Spleen (tissue), 11 donors: Measurements from ENCODE around the gene CDK19. TPM values are rescaled to one million over a fixed set of nuclear protein-coding genes. Genes with fewer than 3 reads are reported as not detected.

Experiments used
- DNase-seq: peaks from one replicate; pipeline ENCODE4 v3.0.0-alpha.2; 2020
- H3K27ac ChIP-seq, 8 donors: fragments of 200-600 bp; sonication (generic) in 7 of 8; 1 replicate in 4 of 8; 2 replicates in 4 of 8; pipeline versions ENCODE4 v1.5.0 to v1.8.0; 2016 to 2021; ENCODE audit warnings: inconsistent platforms in 4 of 8, mild to moderate bottlenecking in 4 of 8, moderate library complexity in 1 of 8
- H3K27me3 ChIP-seq, 7 donors: fragments of 200-600 bp; sonication (generic) in 6 of 7; replicated peaks in 1 of 7; 1 replicate in 4 of 7; 2 replicates in 3 of 7; pipeline versions ENCODE4 v1.5.0 to v1.8.0; 2016 to 2021; ENCODE audit warnings: inconsistent platforms in 3 of 7, mild to moderate bottlenecking in 1 of 7
- H3K36me3 ChIP-seq, 6 donors: fragments of 200-600 bp; sonication (generic) in 5 of 6; 1 replicate in 4 of 6; 2 replicates in 2 of 6; pipeline versions ENCODE4 v1.5.0 to v1.8.0; 2016 to 2021; ENCODE audit warnings: inconsistent platforms in 2 of 6
- H3K4me1 ChIP-seq, 6 donors: fragments of 200-600 bp; sonication (generic) in 5 of 6; 1 replicate in 3 of 6; 2 replicates in 3 of 6; pipeline versions ENCODE4 v1.5.0 to v1.8.0; 2016 to 2021; ENCODE audit warnings: inconsistent platforms in 3 of 6
- H3K4me3 ChIP-seq, 8 donors: fragments of 200-600 bp; sonication (generic) in 7 of 8; 1 replicate in 4 of 8; 2 replicates in 4 of 8; pipeline versions ENCODE4 v1.5.0 to v1.8.0; 2016 to 2021; ENCODE audit warnings: inconsistent platforms in 4 of 8, mild to moderate bottlenecking in 4 of 8, moderate library complexity in 2 of 8
- H3K9me3 ChIP-seq, 8 donors: fragments of 200-600 bp; sonication (generic) in 7 of 8; 1 replicate in 4 of 8; 2 replicates in 4 of 8; pipeline versions ENCODE4 v1.5.0 to v1.8.0; 2016 to 2021; ENCODE audit warnings: inconsistent platforms in 4 of 8
- POLR2A ChIP-seq, 3 donors: fragments of 450-650 bp; IDR thresholded peaks; one replicate each; pipeline ENCODE4 v1.5.1; 2017; ENCODE audit warnings: antibody characterized with exemption in 3 of 3, mild to moderate bottlenecking in 1 of 3
- POLR2AphosphoS5 ChIP-seq, 3 donors: sonication (generic); formaldehyde crosslinking; IDR thresholded peaks; one replicate each; pipeline ENCODE4 v1.5.1; 2017; ENCODE audit warnings: antibody characterized with exemption in 3 of 3
- WGBS, 5 donors: extraction: QIAGEN DNeasy Blood & Tissue Kit in 3 of 5; methylation state at CpG; one replicate each; pipeline versions ENCODE4 v1.1.5 to v1.1.7; 2013 to 2018; 5-methylcytosine and 5-hydroxymethylcytosine counted together
- intact Hi-C: fragments of 100-400 bp; cut with DNase I; formaldehyde crosslinking; loops from one replicate; pipeline ENCODE4 v1.15.0; 2023; ENCODE audit warnings: low total_unique reads
- polyA plus RNA-seq, 3 donors: library from polyadenylated mRNA; stranded (reverse); fragments of 200-250 nt; gene quantifications; one replicate each; pipeline ENCODE4 v1.2.1, GENCODE V29; 2013
- total RNA-seq, 7 donors: library from RNA; depleted of rRNA in 3 of 7; stranded (reverse); fragments of >200 nt in 3 of 7; fragmentation: NEBNext Ultra II Directional in 4 of 7; extraction: Animal tissue kit (Norgen Biotek cat#: 25700) in 4 of 7; gene quantifications; one replicate each; pipeline versions ENCODE4 v1.1.0 to v1.2.1, GENCODE V29; 2016 to 2021
- TF ChIP-seq, protein P1 (sequence below), 11 experiments: fragments of 200-600 bp in 7 of 11; fragments of 450-650 bp in 4 of 11; sonication (generic) in 4 of 11; IDR thresholded peaks in 8 of 11; conservative IDR thresholded peaks in 3 of 11; 1 replicate in 7 of 11; 2 replicates in 4 of 11; pipeline versions ENCODE4 v1.4.0 to v1.8.0; 2016 to 2021; ENCODE audit warnings: antibody characterized with exemption in 11 of 11, inconsistent platforms in 4 of 11, mild to moderate bottlenecking in 1 of 11
- donor health status: healthy with polysubstance abuse.
- donor health status: DM: no; HTN: no; CAD: no; lungs with moderate emphysema.
- donor health status: DM: no; HTN: no; CAD: no.
- donor health status: Bipolar disorder and iron deficiency.
- donor health status: healthy.
- donor health status: DM: no; HTN: no; CAD: no.
- donor health status: DM: yes; HTN: yes; CAD: no.

CDK19 gene
- total and polyA plus RNA-seq, 10 donors = 7.9 to 29.8 (median 21.7) TPM

DNA sequence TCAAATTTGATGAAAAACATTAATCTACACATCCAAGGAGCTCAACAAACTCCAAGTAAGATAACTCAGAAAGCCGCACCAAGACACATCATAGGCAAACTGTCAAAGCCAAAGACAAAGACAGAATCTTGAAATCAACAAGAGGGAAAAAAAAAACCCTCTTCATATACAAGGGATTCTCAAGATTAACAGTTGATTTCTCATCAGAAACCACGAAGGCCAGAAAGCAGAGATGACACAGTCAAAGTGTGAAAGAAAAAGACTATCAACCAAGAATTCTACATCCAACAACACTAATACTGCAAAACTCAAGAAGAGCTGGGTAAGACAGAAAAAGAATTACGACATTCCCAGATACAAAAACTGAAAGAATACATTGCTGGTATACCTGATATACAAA, 73.8 kb downstream of the CDK19 start:
- DNase-seq = no peak
- Histone ChIP-seq H3K4me1 (peaks cover 0 to 11% (median 0%) of the 10 kb centered on the region in 6 donors), H3K27me3 (no peaks in the 10 kb centered on the region), H3K27ac (no peak overlapping the region), H3K36me3 (peaks cover 0 to 62% (median 29%) of the 10 kb centered on the region in 6 donors), H3K9me3 (peaks cover 0 to 47% (median 35%) of the 10 kb centered on the region in 8 donors), H3K4me3 (no peak overlapping the region)
- whole genome bisulfite sequencing, 5 donors = 74 to 98% (median 88%) methylated on average over 3 of the region's 3 CpGs
- TF ChIP-seq, protein P1, sequence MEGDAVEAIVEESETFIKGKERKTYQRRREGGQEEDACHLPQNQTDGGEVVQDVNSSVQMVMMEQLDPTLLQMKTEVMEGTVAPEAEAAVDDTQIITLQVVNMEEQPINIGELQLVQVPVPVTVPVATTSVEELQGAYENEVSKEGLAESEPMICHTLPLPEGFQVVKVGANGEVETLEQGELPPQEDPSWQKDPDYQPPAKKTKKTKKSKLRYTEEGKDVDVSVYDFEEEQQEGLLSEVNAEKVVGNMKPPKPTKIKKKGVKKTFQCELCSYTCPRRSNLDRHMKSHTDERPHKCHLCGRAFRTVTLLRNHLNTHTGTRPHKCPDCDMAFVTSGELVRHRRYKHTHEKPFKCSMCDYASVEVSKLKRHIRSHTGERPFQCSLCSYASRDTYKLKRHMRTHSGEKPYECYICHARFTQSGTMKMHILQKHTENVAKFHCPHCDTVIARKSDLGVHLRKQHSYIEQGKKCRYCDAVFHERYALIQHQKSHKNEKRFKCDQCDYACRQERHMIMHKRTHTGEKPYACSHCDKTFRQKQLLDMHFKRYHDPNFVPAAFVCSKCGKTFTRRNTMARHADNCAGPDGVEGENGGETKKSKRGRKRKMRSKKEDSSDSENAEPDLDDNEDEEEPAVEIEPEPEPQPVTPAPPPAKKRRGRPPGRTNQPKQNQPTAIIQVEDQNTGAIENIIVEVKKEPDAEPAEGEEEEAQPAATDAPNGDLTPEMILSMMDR (IDR thresholded peaks at IDR 0.05 in 8 of 11, conservative IDR thresholded peaks at IDR 0.05 in 3 of 11) = no peak
- no peak for TF ChIP-seq POLR2A (IDR thresholded peaks at IDR 0.05)
- TF ChIP-seq POLR2AphosphoS5 (IDR thresholded peaks at IDR 0.05) = no peak
- intact Hi-C loops = no loop called here

DNA sequence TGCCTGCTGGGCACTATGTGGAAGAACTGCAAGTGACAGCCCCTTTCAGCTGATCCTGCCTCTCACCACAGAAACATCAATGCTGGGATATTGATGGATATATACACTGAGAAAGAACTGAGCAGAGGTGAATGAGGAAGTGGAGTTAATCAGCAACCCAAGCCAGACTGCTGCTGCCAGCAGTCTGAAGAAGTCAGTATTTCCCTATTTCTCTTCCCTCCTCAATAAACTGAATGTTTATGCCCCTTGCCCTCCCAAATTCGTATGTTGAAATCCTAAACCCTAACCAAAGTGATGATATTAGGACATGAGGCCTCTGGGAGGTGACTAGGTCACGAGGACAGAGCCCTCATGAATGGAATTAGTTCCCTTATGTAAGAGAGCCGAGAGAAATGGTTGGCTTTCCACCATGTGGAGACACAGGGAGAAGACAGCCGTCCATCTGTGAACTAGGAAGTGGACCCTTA, 76.3 kb downstream of the CDK19 start:
- no peak for TF ChIP-seq POLR2A (IDR thresholded peaks at IDR 0.05)
- TF ChIP-seq, protein P1 (IDR thresholded peaks at IDR 0.05 in 8 of 11, conservative IDR thresholded peaks at IDR 0.05 in 3 of 11) = no peak
- no peak for DNase-seq

DNA sequence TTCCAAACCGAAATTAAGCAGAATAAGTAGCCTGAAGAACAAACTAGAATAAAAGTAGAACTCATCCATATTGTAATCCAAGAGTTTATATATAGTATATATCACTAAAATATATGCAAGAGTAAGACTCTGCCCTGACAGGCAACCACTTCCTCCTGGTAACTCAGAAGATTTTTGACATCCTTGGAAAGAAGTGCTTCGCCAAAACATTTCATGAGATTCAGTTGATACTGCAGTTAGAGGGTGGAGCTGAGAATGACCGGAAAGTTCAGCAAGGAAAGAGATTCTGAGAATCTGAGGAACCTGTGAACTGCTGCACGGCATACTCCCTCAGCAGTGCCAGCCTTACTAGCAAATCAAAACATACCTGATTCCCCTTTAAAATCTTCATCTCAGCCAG, 79.6 kb downstream of the CDK19 start:
- intact Hi-C loops = no loop called here
- DNase-seq = no peak
- Histone ChIP-seq H3K4me3 (no peak overlapping the region), H3K27me3 (no peaks in the 10 kb centered on the region), H3K27ac (no peak overlapping the region), H3K36me3 (peaks cover 0 to 31% (median 2%) of the 10 kb centered on the region in 6 donors), H3K9me3 (peaks cover 0 to 9% (median 5%) of the 10 kb centered on the region in 8 donors), H3K4me1 (peaks cover 0 to 11% (median 0%) of the 10 kb centered on the region in 6 donors)
- TF ChIP-seq POLR2A (IDR thresholded peaks at IDR 0.05) (no peak), POLR2AphosphoS5 (IDR thresholded peaks at IDR 0.05) (no peak)
- TF ChIP-seq, protein P1 (IDR thresholded peaks at IDR 0.05 in 8 of 11, conservative IDR thresholded peaks at IDR 0.05 in 3 of 11) = no peak
- WGBS, 5 donors = 66 to 92% (median 78%) methylated on average over 4 of the region's 4 CpGs

More for the DNA sequence above, 76.3 kb downstream of the CDK19 start:
- Histone ChIP-seq H3K27ac (peak overlapping the region in 4 of 8 donors; percentile 20 to 65 (median 56)), H3K36me3 (peaks cover 0 to 54% (median 23%) of the 10 kb centered on the region in 6 donors), H3K4me1 (peaks cover 0 to 11% (median 0%) of the 10 kb centered on the region in 6 donors), H3K4me3 (no peak overlapping the region), H3K9me3 (peaks cover 0 to 41% (median 35%) of the 10 kb centered on the region in 8 donors), H3K27me3 (no peaks in the 10 kb centered on the region)
- intact Hi-C loops = no loop called here
- 44 to 85% (median 73%) methylated on average over 4 of the region's 4 CpGs for WGBS, 5 donors

DNA sequence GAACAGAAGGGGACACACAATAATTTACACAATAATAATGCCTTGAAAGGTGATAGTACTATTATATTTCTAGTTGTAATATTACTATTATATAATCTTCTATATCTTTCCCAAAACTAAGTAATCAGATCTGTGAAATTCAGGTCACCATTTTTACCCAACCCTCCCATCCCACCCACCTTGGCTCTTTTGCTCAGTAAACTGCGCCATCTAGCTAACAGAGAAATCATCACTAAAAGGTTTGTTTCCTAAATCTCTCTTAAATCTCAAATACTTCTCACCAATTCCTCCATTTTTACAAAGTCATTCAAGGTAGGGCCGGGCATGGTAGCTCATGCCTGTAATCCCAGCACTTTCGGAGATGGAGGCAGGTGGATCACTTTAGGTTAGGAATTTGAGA, 83.4 kb downstream of the CDK19 start:
- WGBS, 5 donors = 95 to 100% (median 97%) methylated on average over 3 of the region's 3 CpGs

More for the DNA sequence above, 83.4 kb downstream of the CDK19 start:
- no peaks in the 10 kb centered on the region for H3K4me1 ChIP-seq
- no peak for DNase-seq
- H3K27ac ChIP-seq = no peak overlapping the region
- H3K4me3 ChIP-seq = no peak overlapping the region
- peaks cover 0 to 23% (median 2%) of the 10 kb centered on the region in 6 donors for H3K36me3 ChIP-seq
- no peaks in the 10 kb centered on the region for H3K9me3 ChIP-seq
- no peaks in the 10 kb centered on the region for H3K27me3 ChIP-seq
- intact Hi-C loops = no loop called here
- TF ChIP-seq POLR2A (IDR thresholded peaks at IDR 0.05) (no peak), POLR2AphosphoS5 (IDR thresholded peaks at IDR 0.05) (no peak)
- TF ChIP-seq, protein P1 (IDR thresholded peaks at IDR 0.05 in 8 of 11, conservative IDR thresholded peaks at IDR 0.05 in 3 of 11) = no peak
